GM19043 (cell line): ENCODE measurements around the gene CAMTA1.

Experiments
- ATAC-seq: cut with Tn5 transposase; IDR thresholded peaks from one replicate; pipeline ENCODE4 v1.9.1; 2021; ENCODE audit warnings: low read depth; ENCODE audit not compliant: unreplicated experiment

Gene CAMTA1

GRCh38 chr1:7050751-7051665 lies 265.8 kb downstream of the CAMTA1 start:
- ATAC-seq, result no peak

- no peak for ATAC-seq
These were observed 267.4 kb downstream of the CAMTA1 start for GRCh38 chr1:7052701-7053100.

- no peak for ATAC-seq
These were observed 275.5 kb downstream of the CAMTA1 start for GRCh38 chr1:7060745-7061144.

- no peak for ATAC-seq
These were observed 277.2 kb downstream of the CAMTA1 start for GRCh38 chr1:7062346-7063061.

- ATAC-seq, result no peak
These were observed 278.7 kb downstream of the CAMTA1 start for GRCh38 chr1:7063981-7064380.

- no peak for ATAC-seq
These were observed 283.3 kb downstream of the CAMTA1 start for GRCh38 chr1:7068552-7068951.

GRCh38 chr1:7069931-7070330 lies 284.7 kb downstream of the CAMTA1 start:
- ATAC-seq, result no peak

GRCh38 chr1:7070389-7071029 lies 285.3 kb downstream of the CAMTA1 start:
- no peak for ATAC-seq

- no peak for ATAC-seq
These were observed 290.9 kb downstream of the CAMTA1 start for GRCh38 chr1:7076117-7076516.

- ATAC-seq, result no peak
These were observed 291.3 kb downstream of the CAMTA1 start for GRCh38 chr1:7076572-7076971.

- ATAC-seq, result no peak
These were observed 291.9 kb downstream of the CAMTA1 start for GRCh38 chr1:7077136-7077535.

- no peak for ATAC-seq
These were observed 292.7 kb downstream of the CAMTA1 start for GRCh38 chr1:7077970-7078369.

GRCh38 chr1:7079637-7080036 lies 294.4 kb downstream of the CAMTA1 start:
- no peak for ATAC-seq

GRCh38 chr1:7084232-7084894 lies 299.1 kb downstream of the CAMTA1 start:
- ATAC-seq, result no peak

GRCh38 chr1:7085521-7085920 lies 300.3 kb downstream of the CAMTA1 start:
- ATAC-seq, result no peak

GRCh38 chr1:7086106-7086505 lies 300.9 kb downstream of the CAMTA1 start:
- no peak for ATAC-seq

- no peak for ATAC-seq
These were observed 302.6 kb downstream of the CAMTA1 start for GRCh38 chr1:7087888-7088287.

GRCh38 chr1:7089497-7089896 lies 304.2 kb downstream of the CAMTA1 start:
- ATAC-seq, result no peak

- no peak for ATAC-seq
These were observed 308.0 kb downstream of the CAMTA1 start for GRCh38 chr1:7093297-7093696.

GRCh38 chr1:7094086-7094485 lies 308.8 kb downstream of the CAMTA1 start:
- ATAC-seq, result no peak

- no peak for ATAC-seq
These were observed 309.3 kb downstream of the CAMTA1 start for GRCh38 chr1:7094509-7094908.
